Activated T-helper 17 cell treated with anti-CD3 and anti-CD28 coated beads, Interleukin-2, amount 50 U/mL, for 72 hours (primary cell): ENCODE data around the gene HHATL. TPM values are rescaled to one million over a fixed set of nuclear protein-coding genes. Genes with fewer than 3 reads are reported as not detected.
A peak's percentile ranks its signal among the peaks of the same experiment; 100 is the strongest.

Experiments
- ATAC-seq: fragments of 150-1000 bp; cut with Tn5 transposase; replicated peaks from 2 replicates; pipeline ENCODE4 v1.10.0; 2021; ENCODE audit warnings: mild to moderate bottlenecking, moderate library complexity
- H3K27ac Mint-ChIP-seq: one replicate; pipeline ENCODE4 v1.8.0; 2022; ENCODE audit warnings: mixed read lengths
- H3K27me3 Mint-ChIP-seq: one replicate; pipeline ENCODE4 v1.8.0; 2022; ENCODE audit warnings: mixed read lengths
- H3K36me3 Mint-ChIP-seq: one replicate; pipeline ENCODE4 v1.8.0; 2022; ENCODE audit warnings: low read depth, mild to moderate bottlenecking, mixed read lengths
- H3K4me1 Mint-ChIP-seq: one replicate; pipeline ENCODE4 v1.8.0; 2022; ENCODE audit warnings: mixed read lengths
- H3K4me3 Mint-ChIP-seq: one replicate; pipeline ENCODE4 v1.8.0; 2022; ENCODE audit warnings: mild to moderate bottlenecking, mixed read lengths
- H3K9me3 Mint-ChIP-seq: one replicate; pipeline ENCODE4 v1.8.0; 2022; ENCODE audit warnings: mixed read lengths
- total RNA-seq, 2 donors: library from RNA; stranded (reverse); gene quantifications; one replicate each; pipeline ENCODE4 v1.2.3, GENCODE V29; 2022

The HHATL gene
- total RNA-seq, 2 donors from 2014 or later, result not detected

DNA sequence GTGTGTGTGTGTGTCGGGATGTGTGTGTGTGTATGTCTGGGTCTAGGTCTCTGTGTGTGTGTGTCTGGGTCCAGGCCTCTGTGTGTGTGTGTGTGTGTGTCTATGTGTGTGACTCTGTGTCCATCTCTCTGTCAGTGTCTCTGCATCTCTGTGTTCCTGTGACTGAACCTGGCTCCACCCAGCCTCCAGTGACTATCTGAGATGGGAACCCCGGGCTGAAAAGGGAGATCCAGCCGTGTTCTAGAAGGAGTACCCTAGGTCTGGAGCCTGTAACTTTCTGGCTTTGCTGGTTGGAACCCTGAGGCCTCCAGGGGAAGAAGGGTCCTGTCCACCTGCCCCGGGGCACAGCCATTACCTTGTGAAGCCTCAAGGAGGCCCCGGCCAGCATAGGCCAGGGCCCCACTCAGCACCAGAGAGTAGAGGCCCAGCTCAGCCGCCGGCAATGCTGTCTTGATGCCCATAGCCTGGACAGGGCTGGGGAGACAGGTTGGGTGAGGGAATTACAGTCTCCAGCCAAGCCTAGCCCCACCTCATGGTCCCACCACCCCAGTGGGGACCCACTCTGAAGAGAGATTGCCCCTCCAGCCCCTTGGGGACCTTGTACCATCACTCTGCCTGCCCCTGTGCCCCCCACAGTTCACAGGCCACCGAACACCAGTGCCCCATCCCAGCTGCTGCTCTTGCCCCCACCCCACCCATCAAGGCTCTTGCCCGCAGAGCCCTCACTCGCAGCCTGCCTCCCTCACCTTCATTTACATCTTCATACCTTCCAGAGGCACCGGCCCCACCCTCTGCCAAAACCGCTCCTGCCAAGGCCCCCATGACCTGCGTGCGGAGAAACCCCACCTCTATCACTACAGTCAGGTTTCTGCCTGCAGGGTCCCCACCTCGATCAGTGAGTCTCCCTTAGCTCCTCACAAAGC, 2.0 kb downstream of the HHATL start:
- Mint-ChIP-seq H3K36me3 (no peaks in the 10 kb centered on the region), H3K4me3 (no peak overlapping the region), H3K4me1 (no peaks in the 10 kb centered on the region), H3K27ac (no peak overlapping the region), H3K27me3 (no peaks in the 10 kb centered on the region), H3K9me3 (no peaks in the 10 kb centered on the region)
- ATAC-seq, result no peak

DNA sequence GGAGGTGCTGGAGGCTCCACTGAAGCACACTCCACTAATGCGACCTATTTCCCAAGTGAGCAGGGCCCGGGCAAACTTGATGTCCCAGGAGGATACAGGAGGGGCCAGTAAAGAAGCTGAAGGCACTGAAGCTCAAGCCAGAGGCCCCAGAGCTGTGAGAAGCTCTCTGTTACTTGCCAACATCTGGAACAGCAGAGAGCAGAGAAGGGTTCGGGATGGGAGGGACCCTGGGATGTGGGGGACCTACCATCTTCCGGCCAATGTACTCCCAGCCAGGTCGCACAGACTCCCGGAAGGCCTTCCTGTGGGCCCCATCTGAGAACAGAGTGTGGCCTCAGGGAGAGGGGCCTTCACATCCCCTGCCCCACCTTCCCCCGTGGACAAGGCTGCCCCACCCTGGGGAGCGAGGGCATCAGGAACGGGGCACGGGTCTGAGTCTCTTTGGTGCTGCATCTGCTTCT, 3.1 kb downstream of the HHATL start:
- no peaks in the 10 kb centered on the region for H3K36me3 Mint-ChIP-seq
- H3K4me3 Mint-ChIP-seq, result no peak overlapping the region
- H3K4me1 Mint-ChIP-seq, result no peaks in the 10 kb centered on the region
- no peaks in the 10 kb centered on the region for H3K9me3 Mint-ChIP-seq
- no peak for ATAC-seq
- H3K27me3 Mint-ChIP-seq, result no peaks in the 10 kb centered on the region
- no peak overlapping the region for H3K27ac Mint-ChIP-seq

- Mint-ChIP-seq H3K27ac (no peak overlapping the region), H3K27me3 (no peaks in the 10 kb centered on the region), H3K9me3 (no peaks in the 10 kb centered on the region), H3K4me1 (no peaks in the 10 kb centered on the region), H3K4me3 (no peak overlapping the region), H3K36me3 (no peaks in the 10 kb centered on the region)
- peak; percentile 85 for ATAC-seq
Observed at GRCh38 chr3:42698911-42699230, 3.7 kb downstream of the HHATL start.

DNA sequence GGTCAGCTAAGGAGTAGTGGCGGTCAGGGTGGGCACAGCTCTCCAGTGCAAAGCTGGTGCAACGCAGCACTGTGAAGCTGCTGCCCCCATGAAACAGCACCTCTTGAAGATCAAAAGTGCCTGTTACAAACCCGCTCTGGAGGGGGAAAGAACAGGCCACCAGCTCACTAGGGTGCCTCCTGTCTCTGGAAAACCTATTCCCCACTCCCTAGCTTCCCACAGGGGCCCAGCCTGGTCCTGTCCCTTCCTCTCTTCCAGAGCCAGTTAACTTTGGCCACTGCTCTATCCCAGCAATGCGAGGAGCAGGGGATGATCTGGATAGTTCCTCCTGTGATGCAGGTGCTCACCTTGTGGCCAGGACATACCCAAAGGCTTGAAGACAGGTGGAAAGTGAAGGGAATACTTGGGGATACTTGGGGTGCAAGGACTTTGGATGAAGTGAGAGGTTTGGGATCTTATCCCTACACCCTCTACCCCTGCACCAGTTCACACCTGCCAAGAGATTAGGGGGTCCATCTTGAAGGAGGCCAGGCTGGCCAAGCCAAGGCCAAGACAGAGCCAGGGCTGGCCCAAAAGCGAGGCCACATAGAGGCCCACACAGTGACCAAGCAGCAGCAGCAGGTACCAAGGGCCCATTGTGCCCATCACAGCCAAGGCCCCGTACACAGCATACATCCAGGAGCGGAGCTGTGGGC, 4.2 kb downstream of the HHATL start:
- no peak for ATAC-seq
- Mint-ChIP-seq H3K4me1 (no peaks in the 10 kb centered on the region), H3K4me3 (no peak overlapping the region), H3K27ac (no peak overlapping the region), H3K27me3 (no peaks in the 10 kb centered on the region), H3K9me3 (no peaks in the 10 kb centered on the region), H3K36me3 (no peaks in the 10 kb centered on the region)

- H3K4me1 Mint-ChIP-seq, result no peaks in the 10 kb centered on the region
- no peak for ATAC-seq
- H3K36me3 Mint-ChIP-seq, result no peaks in the 10 kb centered on the region
Observed at GRCh38 chr3:42697289-42698051, 5.1 kb downstream of the HHATL start.

GRCh38 chr3:42696356-42697288, 6.0 kb downstream of the HHATL start:
- no peak overlapping the region for H3K4me3 Mint-ChIP-seq
- ATAC-seq, result no peak
- H3K27me3 Mint-ChIP-seq, result no peaks in the 10 kb centered on the region
- H3K36me3 Mint-ChIP-seq, result no peaks in the 10 kb centered on the region
- no peaks in the 10 kb centered on the region for H3K9me3 Mint-ChIP-seq
- no peak overlapping the region for H3K27ac Mint-ChIP-seq
- no peaks in the 10 kb centered on the region for H3K4me1 Mint-ChIP-seq

More at GRCh38 chr3:42697289-42698051, 5.1 kb downstream of the HHATL start:
- no peaks in the 10 kb centered on the region for H3K27me3 Mint-ChIP-seq
- no peak overlapping the region for H3K27ac Mint-ChIP-seq
- no peaks in the 10 kb centered on the region for H3K9me3 Mint-ChIP-seq
- no peak overlapping the region for H3K4me3 Mint-ChIP-seq

- Mint-ChIP-seq H3K4me1 (no peaks in the 10 kb centered on the region), H3K27ac (no peak overlapping the region), H3K27me3 (no peaks in the 10 kb centered on the region), H3K9me3 (no peaks in the 10 kb centered on the region), H3K4me3 (no peak overlapping the region), H3K36me3 (no peaks in the 10 kb centered on the region)
- no peak for ATAC-seq
Observed at GRCh38 chr3:42694366-42694765, 8.2 kb downstream of the HHATL start.

DNA sequence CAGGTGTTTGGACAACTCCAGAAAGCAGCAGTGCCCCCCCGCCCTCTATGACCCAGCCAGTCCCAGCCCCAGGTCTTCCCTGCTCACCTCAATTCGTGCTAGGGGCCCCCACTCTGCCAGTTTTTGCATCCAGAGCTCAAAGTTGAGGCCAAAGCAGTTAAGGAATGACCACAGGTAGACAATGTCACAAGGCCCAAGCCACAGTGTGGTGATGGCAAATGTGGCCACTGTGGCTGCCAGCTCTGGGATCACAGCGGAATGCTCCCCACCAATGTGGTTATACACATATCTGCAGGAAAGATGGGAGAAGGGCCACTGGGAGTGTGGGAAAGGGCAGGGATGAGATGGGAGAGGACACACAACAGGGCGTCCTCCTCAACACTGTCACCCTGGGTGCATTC, 9.1 kb downstream of the HHATL start:
- Mint-ChIP-seq H3K27me3 (no peaks in the 10 kb centered on the region), H3K4me3 (no peak overlapping the region), H3K36me3 (no peaks in the 10 kb centered on the region), H3K9me3 (no peaks in the 10 kb centered on the region), H3K27ac (no peak overlapping the region), H3K4me1 (no peaks in the 10 kb centered on the region)
- ATAC-seq, result no peak

GRCh38 chr3:42692667-42693529, 9.7 kb downstream of the HHATL start:
- Mint-ChIP-seq H3K4me1 (no peaks in the 10 kb centered on the region), H3K36me3 (no peaks in the 10 kb centered on the region), H3K9me3 (no peaks in the 10 kb centered on the region), H3K27me3 (no peaks in the 10 kb centered on the region), H3K4me3 (no peak overlapping the region), H3K27ac (no peak overlapping the region)
- no peak for ATAC-seq

- no peak overlapping the region for H3K4me3 Mint-ChIP-seq
- H3K36me3 Mint-ChIP-seq, result no peaks in the 10 kb centered on the region
- H3K9me3 Mint-ChIP-seq, result no peaks in the 10 kb centered on the region
- peaks cover 3% of the 10 kb centered on the region for H3K27me3 Mint-ChIP-seq
- no peak overlapping the region for H3K27ac Mint-ChIP-seq
- H3K4me1 Mint-ChIP-seq, result no peaks in the 10 kb centered on the region
- ATAC-seq, result no peak
Observed at GRCh38 chr3:42691816-42692666, 10.6 kb downstream of the HHATL start.

DNA sequence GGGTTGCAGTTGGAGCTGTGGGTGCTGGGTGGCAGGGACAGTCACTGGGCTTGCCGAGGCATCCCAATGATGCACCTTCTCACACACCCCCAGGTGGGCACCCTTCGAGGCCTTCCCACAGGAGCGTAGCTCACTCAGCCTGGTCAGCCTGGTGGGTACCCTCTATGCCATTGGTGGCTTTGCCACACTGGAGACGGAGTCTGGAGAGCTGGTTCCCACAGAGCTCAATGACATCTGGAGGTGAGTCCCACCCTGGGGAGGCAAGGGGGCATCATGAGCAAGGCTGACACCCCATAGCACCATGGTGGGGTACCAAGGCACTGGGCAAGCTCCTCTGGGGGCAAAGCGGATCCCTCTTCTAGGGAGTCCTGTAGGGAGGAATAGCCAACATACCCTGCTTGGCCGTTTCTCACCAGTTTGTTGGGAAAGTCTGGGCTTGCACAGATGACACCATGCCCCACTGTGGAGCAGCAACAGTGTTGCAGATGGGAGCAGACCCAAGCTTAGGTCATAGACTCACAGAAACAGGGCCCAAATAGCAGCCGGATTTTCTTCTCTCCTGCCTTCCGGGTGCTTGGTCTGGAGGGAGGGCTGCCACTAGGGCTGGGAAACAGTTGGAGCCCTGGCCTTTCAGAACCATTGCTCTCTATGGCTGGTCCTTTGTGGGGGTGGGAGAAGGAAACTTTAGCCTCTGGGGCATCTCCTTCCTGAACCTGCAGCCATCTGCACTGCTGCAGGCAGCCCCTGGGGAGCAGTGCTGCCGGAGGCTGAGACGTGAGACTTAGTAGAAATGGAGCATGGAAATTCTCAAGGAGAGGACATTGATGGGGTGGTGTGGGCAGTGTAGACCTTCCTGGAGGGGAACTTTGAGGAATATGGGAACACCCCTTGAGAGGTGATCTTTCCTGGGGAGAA, 11.6 kb downstream of the HHATL start:
- H3K9me3 Mint-ChIP-seq, result no peaks in the 10 kb centered on the region
- no peak for ATAC-seq
- H3K4me1 Mint-ChIP-seq, result no peaks in the 10 kb centered on the region
- H3K27me3 Mint-ChIP-seq, result peaks cover 6% of the 10 kb centered on the region
- H3K36me3 Mint-ChIP-seq, result no peaks in the 10 kb centered on the region
- no peak overlapping the region for H3K4me3 Mint-ChIP-seq
- H3K27ac Mint-ChIP-seq, result no peak overlapping the region

DNA sequence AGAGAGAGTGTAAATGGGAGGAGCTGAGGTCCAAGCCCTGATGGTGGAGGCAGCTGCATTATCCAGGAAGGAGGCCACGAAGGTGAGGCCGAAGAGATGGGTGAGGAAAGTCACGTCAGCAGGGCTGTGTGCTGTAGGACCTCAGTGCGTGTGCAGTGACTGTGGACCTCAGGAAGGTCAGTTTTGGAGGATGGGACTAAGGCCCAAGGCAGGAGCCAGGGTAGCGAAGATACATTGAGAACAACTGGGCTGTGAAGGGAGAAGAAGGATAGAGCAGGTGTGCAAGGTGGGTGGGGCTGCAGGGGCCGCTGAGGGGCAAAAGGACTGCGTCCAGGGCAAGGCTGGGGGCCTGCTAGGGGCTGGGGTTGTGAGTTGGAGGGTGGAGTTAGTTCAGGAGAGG, 12.4 kb downstream of the HHATL start:
- ATAC-seq, result no peak
- Mint-ChIP-seq H3K36me3 (no peaks in the 10 kb centered on the region), H3K4me1 (no peaks in the 10 kb centered on the region), H3K27ac (no peak overlapping the region), H3K27me3 (peaks cover 9% of the 10 kb centered on the region), H3K4me3 (no peak overlapping the region), H3K9me3 (no peaks in the 10 kb centered on the region)
